ENCODE results near the gene TPMT. TPM values are rescaled to one million over a fixed set of nuclear protein-coding genes. Genes with fewer than 3 reads are reported as not detected.
A peak's percentile ranks its signal among the peaks of the same experiment; 100 is the strongest.

Gene TPMT
- total RNA-seq: 1 to 10 TPM; 5.9 to 9.5 (median 7.9) TPM

GRCh38 chr6:18154507-18155149 lies at the start of gene TPMT:
TSS of gene TPMT (minus strand) at chr6:18155077. CDS start at chr6:18149127, 5,950 bp downstream.
- peak within 1 kb of the TSS; percentile 84 to 95 (median 86) for H3K4me3 ChIP-seq
- peak in 1 of 2 donors; percentile 24 for DNase-seq
- ATAC-seq: peak; percentile 81 to 84

GRCh38 chr6:18203786-18204185 lies 48.9 kb upstream of the TPMT start:
- Histone ChIP-seq H3K27ac (no peak overlapping the region), H3K4me3 (no peak overlapping the region), H3K9me3 (no peaks in the 10 kb centered on the region), H3K36me3 (peaks cover 0 to 28% of the 10 kb centered on the region in 2 donors), H3K27me3 (no peaks in the 10 kb centered on the region), H3K4me1 (no peaks in the 10 kb centered on the region)
- in situ Hi-C loops (cut with MboI; ENCODE audit: low sequenced_read_pairs in 4 of 4) (no loop called here), intact Hi-C loops (cut with DNase I; ENCODE audit: low total_unique reads) (no loop called here)
- ATAC-seq: no peak
- no peak for TF ChIP-seq POLR2A (IDR thresholded peaks at IDR 0.05)
- TF ChIP-seq CTCF (IDR thresholded peaks at IDR 0.05 in 4 of 5, conservative IDR thresholded peaks at IDR 0.05 in 1 of 5): no peak
- DNase-seq: no peak

More at GRCh38 chr6:18154507-18155149, at the start of gene TPMT:
- peak within 1 kb of the TSS; percentile 82 to 94 (median 92) for H3K27ac ChIP-seq
- no peak for TF ChIP-seq CTCF (IDR thresholded peaks at IDR 0.05 in 4 of 5, conservative IDR thresholded peaks at IDR 0.05 in 1 of 5)
- no peak for TF ChIP-seq POLR2A (IDR thresholded peaks at IDR 0.05)
- no peaks in the 10 kb centered on the region for H3K9me3 ChIP-seq
- peaks cover 14 to 19% of the 10 kb centered on the region in 2 donors for H3K4me1 ChIP-seq
- intact Hi-C loops (cut with DNase I; ENCODE audit: low total_unique reads) (loop anchor here (1.0 to 10.0 kb wide), 4 partner anchors 110 to 1872 kb away; partner anchors contain the start of genes DEK and KIF13A), in situ Hi-C loops (cut with MboI; ENCODE audit: low sequenced_read_pairs in 4 of 4) (no loop called here)
- no peaks in the 10 kb centered on the region for H3K27me3 ChIP-seq
- H3K36me3 ChIP-seq: peaks cover 0 to under 1% of the 10 kb centered on the region in 2 donors

GRCh38 chr6:18192026-18192425 lies 37.1 kb upstream of the TPMT start:
- DNase-seq (no peak), ATAC-seq (no peak)
- intact Hi-C loops (cut with DNase I; ENCODE audit: low total_unique reads) (no loop called here), in situ Hi-C loops (cut with MboI; ENCODE audit: low sequenced_read_pairs in 4 of 4) (no loop called here)
- H3K36me3 ChIP-seq: peaks cover 3 to 26% of the 10 kb centered on the region in 2 donors
- TF ChIP-seq CTCF (IDR thresholded peaks at IDR 0.05 in 4 of 5, conservative IDR thresholded peaks at IDR 0.05 in 1 of 5) (no peak), POLR2A (IDR thresholded peaks at IDR 0.05) (no peak)
- H3K27me3 ChIP-seq: no peaks in the 10 kb centered on the region
- H3K4me3 ChIP-seq: no peak overlapping the region
- no peaks in the 10 kb centered on the region for H3K4me1 ChIP-seq
- no peak overlapping the region for H3K27ac ChIP-seq
- no peaks in the 10 kb centered on the region for H3K9me3 ChIP-seq

- intact Hi-C loops (cut with DNase I; ENCODE audit: low total_unique reads) (no loop called here), in situ Hi-C loops (cut with MboI; ENCODE audit: low sequenced_read_pairs in 4 of 4) (no loop called here)
- H3K9me3 ChIP-seq: no peaks in the 10 kb centered on the region
- H3K36me3 ChIP-seq: peaks cover 3 to 32% of the 10 kb centered on the region in 2 donors
- no peak overlapping the region for H3K27ac ChIP-seq
- TF ChIP-seq POLR2A (IDR thresholded peaks at IDR 0.05) (no peak), CTCF (IDR thresholded peaks at IDR 0.05 in 4 of 5, conservative IDR thresholded peaks at IDR 0.05 in 1 of 5) (no peak)
- no peaks in the 10 kb centered on the region for H3K4me1 ChIP-seq
- ATAC-seq (no peak), DNase-seq (no peak)
- H3K4me3 ChIP-seq: no peak overlapping the region
- H3K27me3 ChIP-seq: no peaks in the 10 kb centered on the region
These were observed 34.3 kb upstream of the TPMT start for GRCh38 chr6:18189196-18189595.
